MM.1S (cell line): ENCODE measurements around the gene DPP9.
A peak's percentile ranks its signal among the peaks of the same experiment; 100 is the strongest.

ENCODE experiments used
- DNase-seq: peaks from one replicate; pipeline ENCODE4 v3.0.0-alpha.2; 2015
- H2AFZ ChIP-seq: fragments of 300-600 bp; sonication (generic); 2 replicates; pipeline ENCODE4 v1.6.0; 2016; ENCODE audit warnings: antibody characterized with exemption, low read length
- H3F3A ChIP-seq: fragments of 300-600 bp; sonication (generic); 2 replicates; pipeline ENCODE4 v1.6.1; 2016; ENCODE audit warnings: mild to moderate bottlenecking, antibody characterized with exemption, low read length, moderate library complexity, mixed read lengths; ENCODE audit not compliant: insufficient read depth
- H3K27ac ChIP-seq: fragments of 300-600 bp; sonication (generic); 2 replicates; pipeline ENCODE4 v1.5.1; 2016; ENCODE audit warnings: mild to moderate bottlenecking, low read length
- H3K27me3 ChIP-seq: fragments of 300-600 bp; sonication (generic); replicated peaks from 2 replicates; pipeline ENCODE4 v1.6.0; 2016; ENCODE audit warnings: low read length; ENCODE audit not compliant: insufficient read depth
- H3K36me3 ChIP-seq: fragments of 300-600 bp; sonication (generic); replicated peaks from 2 replicates; pipeline ENCODE4 v1.6.1; 2016; ENCODE audit warnings: mild to moderate bottlenecking, low read length, mixed read lengths; ENCODE audit not compliant: insufficient read depth
- H3K4me1 ChIP-seq: fragments of 300-600 bp; sonication (generic); 2 replicates; pipeline ENCODE4 v1.6.1; 2016; ENCODE audit warnings: low read length, mixed read lengths
- H3K4me2 ChIP-seq: fragments of 300-600 bp; sonication (generic); 2 replicates; pipeline ENCODE4 v1.6.0; 2016; ENCODE audit warnings: low read depth, low read length
- H3K4me3 ChIP-seq: fragments of 300-600 bp; sonication (generic); 2 replicates; pipeline ENCODE4 v1.5.1; 2016; ENCODE audit warnings: low read length, mixed read lengths
- H3K79me2 ChIP-seq: fragments of 300-600 bp; sonication (generic); 2 replicates; pipeline ENCODE4 v1.6.1; 2016; ENCODE audit warnings: mixed run types, low read length, mixed read lengths
- H3K9ac ChIP-seq: fragments of 300-600 bp; sonication (generic); 2 replicates; pipeline ENCODE4 v1.6.1; 2016; ENCODE audit warnings: low read length, mixed read lengths
- H3K9me2 ChIP-seq: fragments of 300-600 bp; sonication (generic); replicated peaks from 2 replicates; pipeline ENCODE4 v1.6.1; 2016; ENCODE audit warnings: mild to moderate bottlenecking, low read length, mixed read lengths; ENCODE audit not compliant: insufficient read depth
- H3K9me3 ChIP-seq: fragments of 300-600 bp; sonication (generic); replicated peaks from 2 replicates; pipeline ENCODE4 v1.6.1; 2016; ENCODE audit warnings: mild to moderate bottlenecking, low read length, mixed read lengths; ENCODE audit not compliant: insufficient read depth
- H4K20me1 ChIP-seq: fragments of 300-600 bp; sonication (generic); 2 replicates; pipeline ENCODE4 v1.6.1; 2016; ENCODE audit warnings: mild to moderate bottlenecking, low read length, moderate library complexity, mixed read lengths; ENCODE audit not compliant: insufficient read depth
- CTCF ChIP-seq: fragments of 300-600 bp; sonication (generic); IDR thresholded peaks from 2 replicates; pipeline ENCODE4 v1.5.1; 2016; ENCODE audit warnings: antibody characterized with exemption, low read length, mixed read lengths
- EZH2 ChIP-seq: fragments of 300-600 bp; sonication (generic); optimal IDR thresholded peaks from 2 replicates; pipeline ENCODE3; 2017; ENCODE audit warnings: low read depth, mild to moderate bottlenecking, antibody characterized with exemption, low read length, mixed read lengths
- EZH2phosphoT487 ChIP-seq: fragments of 300-600 bp; sonication (generic); IDR thresholded peaks from 2 replicates; pipeline ENCODE4 v1.6.1; 2018; ENCODE audit warnings: antibody characterized with exemption, low read length

DPP9 gene

DNA sequence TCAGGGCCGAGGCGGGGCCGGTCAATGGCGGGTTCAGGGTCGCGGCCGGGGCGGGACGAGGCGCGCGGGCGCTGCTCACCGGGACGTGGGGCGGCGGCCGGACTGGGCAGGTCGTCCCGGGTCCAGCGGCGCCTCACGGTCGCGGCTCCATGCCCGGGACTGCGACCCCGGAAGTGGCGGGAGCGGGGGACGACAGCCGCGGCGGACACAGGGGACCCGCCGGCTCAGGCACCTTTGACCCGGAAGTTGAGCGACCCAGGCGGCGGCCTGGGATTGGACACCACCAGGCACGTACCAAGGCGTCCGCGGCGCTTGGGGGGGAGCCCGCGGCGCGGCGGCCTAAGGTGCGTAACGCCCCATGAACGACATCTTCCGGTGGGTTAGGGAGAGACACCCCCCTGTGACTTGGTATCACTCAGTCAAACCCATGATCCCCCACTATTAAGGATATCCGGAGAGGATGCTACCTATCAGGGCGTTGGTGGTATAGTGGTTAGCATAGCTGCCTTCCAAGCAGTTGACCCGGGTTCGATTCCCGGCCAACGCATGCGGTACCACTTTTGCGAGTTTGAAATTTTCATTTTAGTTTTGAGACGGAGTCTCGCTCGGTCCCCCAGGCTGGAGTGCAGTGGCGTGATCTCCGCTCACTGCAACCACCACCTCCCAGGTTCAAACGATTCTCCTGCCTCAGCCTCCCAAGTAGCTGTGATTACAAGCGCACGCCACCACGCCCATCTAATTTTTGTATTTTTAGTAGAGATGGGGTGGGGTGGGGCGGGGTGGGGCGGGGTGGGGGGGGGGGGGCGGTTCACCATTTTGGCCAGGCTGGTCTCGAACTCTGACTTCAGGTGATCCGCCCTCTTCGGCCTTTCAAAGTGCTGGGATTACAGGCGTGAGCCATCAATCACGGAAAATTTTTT is at the start of gene DPP9:
DPP9 (minus strand) TSS at position 248 of the 920 bp plus-strand sequence. CDS start 3,936 bp downstream, outside the sequence.
- no peak for TF ChIP-seq EZH2
- peak; percentile 100 for DNase-seq
- peak within 1 kb of the TSS; percentile 82 for H2AFZ ChIP-seq
- peaks cover 10% of the 10 kb centered on the region for H3K4me1 ChIP-seq
- H3K27ac ChIP-seq: peak within 1 kb of the TSS; percentile 54; the same call in 1 of the 2 replicates
- peaks cover 43% of the 10 kb centered on the region for H3K79me2 ChIP-seq
- no peaks in the 10 kb centered on the region for H3K36me3 ChIP-seq
- H3K9me2 ChIP-seq: no peaks in the 10 kb centered on the region
- H3K9ac ChIP-seq: peak within 1 kb of the TSS; percentile 92
- 0 out of 2 replicates have a peak, but pooled peaks cover 8% of the 10 kb centered on the region for H3F3A ChIP-seq
- H3K4me2 ChIP-seq: peak within 1 kb of the TSS; percentile 91
- H3K4me3 ChIP-seq: peak within 1 kb of the TSS; percentile 100
- no peaks in the 10 kb centered on the region for H4K20me1 ChIP-seq
- H3K27me3 ChIP-seq: no peaks in the 10 kb centered on the region
- H3K9me3 ChIP-seq: no peaks in the 10 kb centered on the region

GRCh38 chr19:4773047-4773640 is 49.5 kb upstream of the DPP9 start:
- TF ChIP-seq EZH2phosphoT487: no peak
- Histone ChIP-seq H2AFZ (no peak overlapping the region), H3K4me1 (no peaks in the 10 kb centered on the region), H3K79me2 (no peaks in the 10 kb centered on the region), H3K27ac (no peak overlapping the region), H3K27me3 (peaks cover 56% of the 10 kb centered on the region), H3K36me3 (no peaks in the 10 kb centered on the region), H3F3A (peaks cover 11% of the 10 kb centered on the region), H3K4me2 (no peak overlapping the region), H3K9me2 (no peaks in the 10 kb centered on the region), H3K4me3 (no peak overlapping the region), H4K20me1 (no peaks in the 10 kb centered on the region), H3K9ac (no peak overlapping the region), H3K9me3 (no peaks in the 10 kb centered on the region)
- no peak for DNase-seq

- H4K20me1 ChIP-seq: no peaks in the 10 kb centered on the region
- no peaks in the 10 kb centered on the region for H3K9me3 ChIP-seq
- H3K9ac ChIP-seq: no peak overlapping the region
- no peaks in the 10 kb centered on the region for H3K4me1 ChIP-seq
- H3K4me3 ChIP-seq: no peak overlapping the region
- no peak overlapping the region for H3K27ac ChIP-seq
- TF ChIP-seq EZH2phosphoT487: no peak
- TF ChIP-seq CTCF: no peak
- no peak for TF ChIP-seq EZH2
- no peak overlapping the region for H2AFZ ChIP-seq
- H3K9me2 ChIP-seq: no peaks in the 10 kb centered on the region
- H3K4me2 ChIP-seq: no peak overlapping the region
- peaks cover 11% of the 10 kb centered on the region for H3F3A ChIP-seq
- H3K36me3 ChIP-seq: no peaks in the 10 kb centered on the region
- no peak for DNase-seq
- H3K27me3 ChIP-seq: peaks cover 53% of the 10 kb centered on the region
- no peaks in the 10 kb centered on the region for H3K79me2 ChIP-seq
Measured at GRCh38 chr19:4772566-4772965, 48.9 kb upstream of the DPP9 start.

DNA sequence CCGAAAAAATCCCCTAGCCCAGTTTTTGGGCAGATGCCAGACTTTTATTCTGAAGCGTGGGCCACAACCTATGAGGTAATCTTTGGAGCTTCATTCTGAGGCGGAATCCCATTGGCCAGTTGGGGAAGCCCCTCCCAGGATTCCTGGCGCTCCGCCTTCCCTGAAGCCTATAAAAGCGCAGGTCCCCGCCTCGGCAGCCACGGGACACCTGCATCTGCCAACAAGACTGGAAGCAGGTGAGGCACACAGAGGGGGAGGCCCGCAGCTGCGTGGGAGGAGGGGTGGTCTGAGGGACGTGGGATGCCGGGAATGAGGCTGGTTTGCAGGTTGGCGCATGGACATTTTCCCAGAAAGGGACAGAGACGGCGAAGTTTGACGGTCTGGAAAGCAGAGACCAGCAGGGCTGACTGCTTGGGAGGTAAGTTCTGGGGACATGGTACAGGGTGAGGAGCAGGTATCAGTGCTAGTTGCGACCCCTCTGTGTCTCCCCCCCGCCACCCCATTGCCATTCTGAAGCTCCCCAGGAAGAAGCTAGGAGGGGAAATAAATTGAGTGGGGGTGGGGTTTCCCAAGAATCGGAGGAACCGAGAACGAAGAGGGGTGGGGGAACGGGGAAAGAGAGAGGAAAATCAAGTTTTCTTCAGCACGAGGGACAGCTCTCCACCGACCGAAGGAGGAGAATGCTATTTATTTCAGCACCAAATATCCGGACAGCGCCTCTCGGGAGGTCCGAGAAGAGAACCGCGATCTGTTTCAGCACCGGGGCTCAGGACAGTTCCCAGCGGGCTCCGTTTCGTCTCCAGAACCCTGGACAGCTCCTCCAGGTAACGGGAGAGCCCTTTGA is 45.5 kb upstream of the DPP9 start:
- Histone ChIP-seq H3K27me3 (peaks cover 46% of the 10 kb centered on the region), H3K9ac (no peak overlapping the region), H3K9me2 (no peaks in the 10 kb centered on the region), H4K20me1 (no peaks in the 10 kb centered on the region), H2AFZ (no peak overlapping the region), H3K4me1 (no peaks in the 10 kb centered on the region), H3K9me3 (no peaks in the 10 kb centered on the region), H3F3A (peaks cover 11% of the 10 kb centered on the region), H3K27ac (no peak overlapping the region), H3K4me2 (no peak overlapping the region), H3K4me3 (no peak overlapping the region), H3K36me3 (no peaks in the 10 kb centered on the region), H3K79me2 (no peaks in the 10 kb centered on the region)
- TF ChIP-seq CTCF (no peak), EZH2phosphoT487 (no peak), EZH2 (no peak)
- peak; percentile 86 for DNase-seq
